Measurements from ENCODE around the gene LUC7L3.
"Not testable (repeated sequence)": the region's sequence is repeated elsewhere in the genome, so short reads cannot be mapped to it uniquely, and the experiment has no call there.

Gene LUC7L3

DNA sequence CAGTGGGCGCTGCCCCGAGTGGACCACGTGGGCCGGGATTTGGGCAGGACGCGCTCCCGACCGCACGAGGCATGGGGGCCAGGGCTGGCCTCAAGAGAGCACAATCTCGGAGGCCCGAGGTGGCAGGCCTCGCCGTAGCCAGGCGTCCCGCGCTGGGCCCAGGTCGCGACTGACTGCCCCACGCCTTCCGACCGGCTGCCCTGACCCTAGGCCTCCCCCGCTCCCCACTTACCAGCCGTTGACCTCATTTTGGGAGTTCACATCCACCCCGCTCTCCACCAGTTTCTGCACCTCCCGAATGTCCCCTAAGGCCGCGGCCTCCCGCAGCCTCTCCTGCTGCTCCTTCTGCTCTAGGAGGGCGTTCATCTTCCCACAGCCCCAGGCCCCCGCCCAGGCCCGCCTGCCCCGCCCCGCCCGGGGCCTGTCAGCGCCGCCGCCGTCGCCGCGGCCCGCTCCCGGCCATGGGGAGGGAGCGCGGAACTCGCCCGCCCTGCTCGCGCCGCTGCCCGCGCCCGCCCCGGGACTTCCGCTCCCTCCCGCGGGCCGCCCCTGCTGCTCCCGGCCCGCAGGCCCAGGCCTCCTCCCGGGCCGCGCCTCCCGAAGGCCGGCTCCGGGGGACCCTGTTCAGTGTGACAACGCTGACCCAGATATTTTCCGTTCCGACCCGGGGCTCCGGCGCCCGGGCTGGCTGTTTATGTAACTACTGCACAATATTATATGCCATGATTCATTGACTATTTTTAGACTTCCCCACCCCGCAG lies 11.9 kb upstream of the LUC7L3 start, which contains the start of gene ANKRD40:
TSS of gene ANKRD40 (minus strand) at position 626 of the 761 bp plus-strand sequence. CDS start at position 366, 260 bp downstream.
- DNase-seq (ENCODE audit: insufficient read length, low spot score) (peak; percentile 51), FAIRE-seq (no peak)
- TF ChIP-seq, protein P1, sequence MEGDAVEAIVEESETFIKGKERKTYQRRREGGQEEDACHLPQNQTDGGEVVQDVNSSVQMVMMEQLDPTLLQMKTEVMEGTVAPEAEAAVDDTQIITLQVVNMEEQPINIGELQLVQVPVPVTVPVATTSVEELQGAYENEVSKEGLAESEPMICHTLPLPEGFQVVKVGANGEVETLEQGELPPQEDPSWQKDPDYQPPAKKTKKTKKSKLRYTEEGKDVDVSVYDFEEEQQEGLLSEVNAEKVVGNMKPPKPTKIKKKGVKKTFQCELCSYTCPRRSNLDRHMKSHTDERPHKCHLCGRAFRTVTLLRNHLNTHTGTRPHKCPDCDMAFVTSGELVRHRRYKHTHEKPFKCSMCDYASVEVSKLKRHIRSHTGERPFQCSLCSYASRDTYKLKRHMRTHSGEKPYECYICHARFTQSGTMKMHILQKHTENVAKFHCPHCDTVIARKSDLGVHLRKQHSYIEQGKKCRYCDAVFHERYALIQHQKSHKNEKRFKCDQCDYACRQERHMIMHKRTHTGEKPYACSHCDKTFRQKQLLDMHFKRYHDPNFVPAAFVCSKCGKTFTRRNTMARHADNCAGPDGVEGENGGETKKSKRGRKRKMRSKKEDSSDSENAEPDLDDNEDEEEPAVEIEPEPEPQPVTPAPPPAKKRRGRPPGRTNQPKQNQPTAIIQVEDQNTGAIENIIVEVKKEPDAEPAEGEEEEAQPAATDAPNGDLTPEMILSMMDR (IDR thresholded peaks at IDR 0.05; ENCODE audit: insufficient read depth, missing control alignments), result no peak

DNA sequence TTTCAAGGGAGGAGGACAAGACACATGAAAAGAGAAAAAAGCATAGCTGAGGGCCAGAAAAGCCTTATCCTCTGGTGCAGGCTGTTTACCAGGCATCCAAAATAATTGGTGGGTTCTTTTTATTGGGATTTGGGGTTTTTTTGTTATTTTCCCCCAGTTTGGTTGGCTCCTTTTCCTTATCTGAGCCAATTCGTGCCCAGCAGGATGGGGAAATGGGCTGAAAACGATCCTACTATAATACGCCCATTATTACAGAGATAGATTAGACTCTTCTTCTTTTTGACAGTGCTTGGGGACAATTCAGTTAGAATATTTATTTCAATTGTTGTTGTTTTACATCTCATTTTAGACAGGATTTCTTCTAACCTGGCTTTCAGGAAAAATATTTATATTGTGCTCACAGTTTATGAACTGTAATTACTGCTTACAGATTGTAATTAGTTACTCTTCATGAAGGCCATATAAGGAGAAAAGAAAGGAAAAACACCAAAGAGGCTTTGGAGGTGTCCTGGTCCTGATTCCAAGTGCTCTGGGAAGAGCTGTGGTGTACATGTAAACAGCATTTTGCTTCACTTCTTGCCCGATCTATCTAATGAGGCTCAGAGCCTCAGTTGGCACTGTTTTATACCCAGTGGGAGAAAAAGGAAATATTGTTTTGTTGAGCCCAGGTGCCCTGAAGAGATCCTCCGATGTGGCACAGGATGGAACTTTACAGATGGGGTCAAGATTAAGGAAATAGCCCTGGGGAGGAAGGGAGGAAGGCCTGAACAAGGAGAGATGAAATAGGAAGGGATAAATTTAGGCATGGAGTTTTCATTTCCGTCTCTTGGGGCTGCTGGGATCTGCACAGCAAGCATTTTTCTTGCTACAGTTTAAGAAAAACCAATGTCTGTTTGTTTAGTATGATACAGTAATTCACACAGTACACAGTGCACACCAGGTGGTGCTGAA lies 11.1 kb upstream of the LUC7L3 start:
- TF ChIP-seq, protein P1 (IDR thresholded peaks at IDR 0.05; ENCODE audit: insufficient read depth, missing control alignments), result no peak
- DNase-seq (ENCODE audit: insufficient read length, low spot score) (no peak), FAIRE-seq (no peak)

DNA sequence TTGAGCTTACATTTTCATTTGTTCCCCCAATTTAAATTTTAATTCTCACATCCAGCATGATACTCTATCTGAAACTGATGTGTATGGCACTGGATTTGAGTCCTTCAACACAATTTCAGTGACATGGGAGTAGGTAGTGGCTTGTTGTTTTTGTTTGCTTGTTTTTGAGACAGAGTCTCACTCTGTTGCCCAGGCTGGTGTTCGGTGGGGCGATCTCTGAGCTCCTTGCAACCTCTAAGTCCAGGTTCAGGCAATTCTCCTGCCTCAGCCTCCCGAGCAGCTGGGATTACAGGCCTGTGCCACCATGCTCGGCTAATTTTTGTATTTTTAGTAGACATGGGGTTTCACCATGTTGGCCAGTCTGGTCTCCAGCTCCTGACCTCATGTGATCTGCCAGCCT lies 10.3 kb upstream of the LUC7L3 start:
- not testable (repeated sequence) for DNase-seq (ENCODE audit: insufficient read length, low spot score); FAIRE-seq

DNA sequence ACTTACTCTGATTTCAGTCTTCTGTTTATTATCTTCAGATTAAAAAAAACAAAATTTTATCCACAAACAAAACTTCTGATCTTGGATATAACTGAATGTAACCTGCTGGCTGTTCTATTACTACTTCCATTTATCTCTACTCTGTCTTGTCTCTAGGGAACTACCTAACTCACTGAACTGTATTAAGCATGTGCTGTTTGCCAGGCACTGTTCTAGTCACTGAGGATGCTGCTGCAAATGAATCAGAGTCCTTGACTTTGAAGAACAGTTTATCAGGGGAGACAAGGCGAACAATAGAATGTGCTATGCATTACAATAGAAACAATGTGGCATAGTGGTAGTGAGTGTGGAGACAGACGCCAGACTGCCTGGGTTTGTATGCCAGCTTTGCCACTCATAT lies 9.4 kb upstream of the LUC7L3 start:
- DNase-seq (ENCODE audit: insufficient read length, low spot score), result no peak

DNA sequence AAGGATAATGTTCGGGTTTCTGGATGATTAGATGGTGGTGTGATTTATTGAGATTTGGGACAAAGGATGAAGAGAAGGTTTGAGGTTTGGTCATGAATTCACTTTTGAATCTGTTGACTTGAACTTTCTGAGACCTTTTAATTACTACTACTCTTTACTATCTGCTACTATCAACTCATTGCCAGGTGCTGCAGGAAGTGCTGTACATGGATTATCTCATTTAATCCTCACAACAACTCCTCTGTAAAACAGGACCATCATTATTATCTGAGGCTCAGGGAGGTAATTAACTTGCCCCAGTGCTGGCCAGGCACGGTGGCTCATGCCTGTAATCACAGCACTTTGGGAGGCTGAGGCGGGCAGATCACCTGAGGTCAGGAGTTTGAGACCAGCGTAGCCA lies 8.8 kb upstream of the LUC7L3 start:
- TF ChIP-seq, protein P1 (IDR thresholded peaks at IDR 0.05; ENCODE audit: insufficient read depth, missing control alignments), result no peak
- DNase-seq (ENCODE audit: insufficient read length, low spot score) (no peak), FAIRE-seq (peak; percentile 60)

More for the DNA sequence above, 9.4 kb upstream of the LUC7L3 start:
- TF ChIP-seq, protein P1 (IDR thresholded peaks at IDR 0.05; ENCODE audit: insufficient read depth, missing control alignments), result no peak
- no peak for FAIRE-seq

DNA sequence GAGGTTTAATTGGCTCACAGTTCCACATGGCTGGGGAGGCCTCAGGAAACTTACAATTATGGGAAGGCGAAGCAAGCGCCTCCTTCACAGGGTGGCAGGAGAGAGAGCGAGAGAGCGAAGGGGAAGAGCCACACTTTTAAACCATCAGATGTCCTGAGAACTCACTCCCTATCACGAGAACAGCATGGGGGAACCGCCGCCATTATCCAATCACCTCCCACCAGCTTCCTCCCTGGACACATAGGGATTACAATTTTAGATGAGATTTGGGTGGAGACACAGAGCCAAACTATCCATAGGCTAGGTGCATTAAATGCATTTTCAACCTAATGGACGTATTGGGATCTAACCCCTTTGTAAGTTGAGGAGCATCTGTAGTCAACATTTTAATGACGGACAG lies 6.8 kb upstream of the LUC7L3 start:
- no peak for DNase-seq (ENCODE audit: insufficient read length, low spot score)
- TF ChIP-seq, protein P1 (IDR thresholded peaks at IDR 0.05; ENCODE audit: insufficient read depth, missing control alignments), result no peak
- FAIRE-seq, result no peak

DNA sequence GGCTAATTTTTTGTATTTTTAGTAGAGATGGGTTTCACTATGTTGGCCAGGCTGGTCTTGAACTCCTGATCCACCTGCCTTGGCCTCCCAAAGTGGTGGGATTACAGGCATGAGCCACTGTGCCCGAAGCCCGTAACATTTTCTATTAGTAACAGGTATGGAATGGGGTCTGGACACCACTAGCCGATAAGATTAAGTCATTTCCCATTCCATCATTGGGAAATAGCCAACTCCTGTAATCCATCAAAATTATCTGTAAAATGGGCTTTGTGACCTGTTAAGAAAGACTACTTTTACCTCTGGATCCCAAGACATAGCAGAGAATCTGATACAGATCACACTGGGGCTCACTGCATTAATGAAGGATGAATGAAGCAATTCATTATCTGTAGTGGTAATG lies 3.9 kb upstream of the LUC7L3 start:
- TF ChIP-seq, protein P1 (IDR thresholded peaks at IDR 0.05; ENCODE audit: insufficient read depth, missing control alignments), result no peak
- DNase-seq (ENCODE audit: insufficient read length, low spot score) (no peak), FAIRE-seq (no peak)
